A549 (cell line): ENCODE results near the gene KCNMA1. TPM values are rescaled to one million over a fixed set of nuclear protein-coding genes. Genes with fewer than 3 reads are reported as not detected.

ENCODE experiments used
- ATAC-seq, 2 experiments: fragments of 200-7000 bp in 1 of 2; fragments of >200 bp in 1 of 2; cut with Nextera tagmentation in 1 of 2; cut with Tn5 transposase in 1 of 2; 3 replicates each; pipeline versions ENCODE4 v1.8.0 to v1.9.1; 2018 to 2020; ENCODE audit warnings: mild to moderate bottlenecking in 1 of 2, moderate library complexity in 1 of 2
- CTCF ChIA-PET: fragments of 300-600 bp; sonication (Branson Sonifier 250); formaldehyde crosslinking; extraction: SDS; loops from one replicate; lab custom pipeline; 2021; ENCODE audit warnings: antibody characterized with exemption, inconsistent platforms; lab: Yijun Ruan, JAX
- POLR2A ChIA-PET: fragments of 350-600 bp; formaldehyde crosslinking; extraction: SDS; loops from one replicate; lab custom pipeline; 2021; ENCODE audit warnings: antibody characterized with exemption, inconsistent platforms; lab: Yijun Ruan, JAX
- DNase-seq, 2 experiments: peaks; one replicate each; pipeline versions ENCODE4 v3.0.0 to v3.0.0-alpha.2; 2011 to 2016; ENCODE audit warnings: low read depth in 1 of 2, low spot score in 1 of 2
- FAIRE-seq: peaks from 2 replicates; lab custom pipeline; 2011; peaks lifted over from hg19 to GRCh38; lab: Jason Lieb, UNC
- H3K27ac ChIP-seq, 2 experiments: fragments of >200 bp; sonication (Bioruptor Twin); formaldehyde crosslinking; 3 replicates each; pipeline ENCODE4 v1.5.1; 2016 to 2017
- H3K4me1 ChIP-seq: fragments of >200 bp; sonication (Bioruptor Twin); formaldehyde crosslinking; 3 replicates; pipeline ENCODE4 v1.6.1; 2016
- H3K4me2 ChIP-seq: fragments of >200 bp; sonication (Bioruptor Twin); formaldehyde crosslinking; 3 replicates; pipeline ENCODE4 v1.6.1; 2016
- H3K4me3 ChIP-seq: fragments of >200 bp; sonication (Bioruptor Twin); formaldehyde crosslinking; 3 replicates; pipeline ENCODE4 v1.5.1; 2016
- H3K9me3 ChIP-seq: fragments of >200 bp; sonication (Bioruptor Twin); formaldehyde crosslinking; 3 replicates; pipeline ENCODE4 v1.6.1; 2016
- CBX2 ChIP-seq: fragments of 200-600 bp; sonication (generic); IDR thresholded peaks from 2 replicates; pipeline ENCODE4 v1.6.1; 2016; ENCODE audit warnings: low read depth, mild to moderate bottlenecking, borderline replicate concordance
- CHD4 ChIP-seq: fragments of 200-600 bp; sonication (generic); IDR thresholded peaks from 2 replicates; pipeline ENCODE4 v1.6.1; 2016; ENCODE audit warnings: antibody characterized with exemption, mild to moderate bottlenecking, borderline replicate concordance
- EHF ChIP-seq: fragments of 250-450 bp; sonication (Bioruptor Pico); IDR thresholded peaks from 2 replicates; pipeline ENCODE4 v1.5.0; 2020; ENCODE audit warnings: mild to moderate bottlenecking
- EP300 ChIP-seq, 2 experiments: fragments of >200 bp; sonication (Bioruptor Twin); formaldehyde crosslinking; IDR thresholded peaks; 2 replicates in 1 of 2; 3 replicates in 1 of 2; pipeline ENCODE4 v1.6.1; 2016 to 2017
- HEYL ChIP-seq: fragments of 250-450 bp; sonication (Bioruptor Pico); IDR thresholded peaks from 2 replicates; pipeline ENCODE4 v1.8.0; 2021; ENCODE audit warnings: mild to moderate bottlenecking, moderate library complexity
- JUNB ChIP-seq: fragments of >200 bp; sonication (Bioruptor Twin); formaldehyde crosslinking; IDR thresholded peaks from 2 replicates; pipeline ENCODE4 v1.6.1; 2016
- KDM1A ChIP-seq: fragments of 200-600 bp; sonication (generic); IDR thresholded peaks from 2 replicates; pipeline ENCODE4 v1.6.1; 2016; ENCODE audit warnings: low read depth, mild to moderate bottlenecking
- MAFK ChIP-seq: fragments of 450-650 bp; IDR thresholded peaks from 2 replicates; pipeline ENCODE4 v1.6.1; 2014; ENCODE audit not compliant: partially characterized antibody
- MAZ ChIP-seq: fragments of 150-350 bp; IDR thresholded peaks from 2 replicates; pipeline ENCODE4 v1.6.1; 2014; ENCODE audit warnings: antibody characterized with exemption, low read depth, low read length, borderline replicate concordance
- NPAS2 ChIP-seq: fragments of 250-450 bp; sonication (Bioruptor Pico); IDR thresholded peaks from 2 replicates; pipeline ENCODE4 v1.8.0; 2022; ENCODE audit warnings: mild to moderate bottlenecking, moderate library complexity, borderline replicate concordance
- POLR2A ChIP-seq: IDR thresholded peaks from 2 replicates; pipeline ENCODE4 v1.6.1; 2012; ENCODE audit warnings: mild to moderate bottlenecking, low read length
- POLR2AphosphoS2 ChIP-seq: conservative IDR thresholded peaks from 2 replicates; pipeline ENCODE4 v1.6.1; 2012; ENCODE audit warnings: low read length, improper control_type of control experiment, inconsistent platforms
- RARB ChIP-seq: fragments of 250-450 bp; sonication (Bioruptor Pico); IDR thresholded peaks from 2 replicates; pipeline ENCODE4 v1.8.0; 2021; ENCODE audit warnings: mild to moderate bottlenecking, moderate library complexity
- RFX5 ChIP-seq: fragments of 450-650 bp; IDR thresholded peaks from 2 replicates; pipeline ENCODE4 v1.7.1; 2014; ENCODE audit warnings: antibody characterized with exemption, mild to moderate bottlenecking, moderate library complexity
- RNF2 ChIP-seq: fragments of 200-600 bp; sonication (generic); IDR thresholded peaks from 2 replicates; pipeline ENCODE4 v1.6.1; 2016; ENCODE audit warnings: low read depth, mild to moderate bottlenecking, antibody characterized with exemption, moderate library complexity, borderline replicate concordance
- ZFP36 ChIP-seq: fragments of 450-650 bp; IDR thresholded peaks from 2 replicates; pipeline ENCODE4 v1.6.1; 2014; ENCODE audit warnings: borderline replicate concordance; ENCODE audit not compliant: partially characterized antibody
- ZNF302 ChIP-seq: fragments of 250-450 bp; sonication (Bioruptor Pico); IDR thresholded peaks from 2 replicates; pipeline ENCODE4 v1.9.0; 2021; ENCODE audit warnings: inconsistent platforms, mild to moderate bottlenecking, moderate library complexity
- WGBS: methylation state at CpG from one replicate; pipeline ENCODE4 v1.1.6; 2017; ENCODE audit errors: missing lambda C conversion rate; 5-methylcytosine and 5-hydroxymethylcytosine counted together
- polyA plus RNA-seq, 4 experiments: library from polyadenylated mRNA; depleted of rRNA in 3 of 4; stranded (reverse); fragments of >200 nt; fragmentation: RNase III in 1 of 4; extraction: RNeasy Plus Mini Kit Qiagen cat#74134 plus additional on column Dnase treatment in 1 of 4; gene quantifications; 2 replicates in 3 of 4; 3 replicates in 1 of 4; pipeline ENCODE4 v1.2.3, GENCODE V29; 2011 to 2017
- TF ChIP-seq, protein P1 (sequence below): IDR thresholded peaks from 2 replicates; pipeline ENCODE4 v1.6.1; 2012
- TF ChIP-seq, protein P2 (sequence below): fragments of 250-450 bp; sonication (Bioruptor Pico); IDR thresholded peaks from 2 replicates; pipeline ENCODE4 v1.5.0; 2020; ENCODE audit warnings: low read depth, mild to moderate bottlenecking, moderate library complexity
- TF ChIP-seq, protein P3 (sequence below): fragments of >200 bp; sonication (Bioruptor Twin); formaldehyde crosslinking; IDR thresholded peaks from 2 replicates; pipeline ENCODE4 v1.6.1; 2016
- TF ChIP-seq, protein P4 (sequence below): fragments of 150-350 bp; IDR thresholded peaks from 2 replicates; pipeline ENCODE4 v1.6.1; 2014; ENCODE audit warnings: low read depth, mild to moderate bottlenecking, low read length
- TF ChIP-seq, protein P5 (sequence below): IDR thresholded peaks from 2 replicates; pipeline ENCODE4 v1.6.1; 2012
- TF ChIP-seq, protein P6 (sequence below): fragments of 450-650 bp; IDR thresholded peaks from 2 replicates; pipeline ENCODE4 v1.6.1; 2014; ENCODE audit warnings: antibody characterized with exemption
- TF ChIP-seq, protein P7 (sequence below): fragments of 200-600 bp; sonication (generic); IDR thresholded peaks from 2 replicates; pipeline ENCODE4 v1.6.1; 2016; ENCODE audit warnings: antibody characterized with exemption, mild to moderate bottlenecking, moderate library complexity
- TF ChIP-seq, protein P8 (sequence below): fragments of >200 bp; sonication (Bioruptor Twin); formaldehyde crosslinking; IDR thresholded peaks from 3 replicates; pipeline ENCODE4 v1.6.1; 2016

The KCNMA1 gene
- polyA plus RNA-seq, 2 of the 4 experiments (the other 2 are of a cell fraction), result 14.9 to 30.6 TPM

DNA sequence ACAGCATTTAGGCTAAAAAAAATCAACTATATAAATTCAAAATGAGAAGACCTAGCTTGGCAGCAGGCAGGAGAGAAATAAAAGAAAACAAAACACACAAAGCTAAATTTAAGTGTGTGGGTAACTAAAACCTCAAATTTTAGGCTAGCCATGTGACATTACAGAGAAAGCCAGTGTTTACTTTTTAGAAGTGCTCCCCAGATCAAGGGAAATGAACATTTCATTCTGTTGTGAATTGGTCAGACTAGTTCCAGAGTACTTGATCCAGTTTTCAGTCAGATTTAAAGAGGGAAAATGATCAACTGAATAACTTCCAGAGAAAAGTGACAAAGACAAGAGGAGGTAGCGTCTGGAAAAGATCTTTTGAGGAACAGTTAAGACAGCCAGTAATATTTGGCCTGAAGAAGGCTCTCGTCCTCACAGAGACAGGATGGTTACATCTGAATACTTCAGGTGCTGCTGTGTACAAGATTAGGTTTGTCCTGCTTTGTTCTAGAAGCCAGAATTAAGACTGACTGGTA, 563.4 kb downstream of the KCNMA1 start:
- no peak for FAIRE-seq
- CTCF ChIA-PET, result interaction anchor here (0.7 kb wide), 1 partner anchor 390 kb away, joined by 3 read pairs; no protein-coding TSS in a partner anchor
- no peak overlapping the region for H3K27ac ChIP-seq
- no peak overlapping the region for H3K4me2 ChIP-seq
- TF ChIP-seq RNF2, result no peak
- no peak for TF ChIP-seq ZFP36
- no peak for TF ChIP-seq JUNB
- no peak for TF ChIP-seq EP300 (IDR thresholded peaks at IDR 0.05)
- no peak for TF ChIP-seq NPAS2 (CRISPR knock-in tag)
- TF ChIP-seq, protein P1, sequence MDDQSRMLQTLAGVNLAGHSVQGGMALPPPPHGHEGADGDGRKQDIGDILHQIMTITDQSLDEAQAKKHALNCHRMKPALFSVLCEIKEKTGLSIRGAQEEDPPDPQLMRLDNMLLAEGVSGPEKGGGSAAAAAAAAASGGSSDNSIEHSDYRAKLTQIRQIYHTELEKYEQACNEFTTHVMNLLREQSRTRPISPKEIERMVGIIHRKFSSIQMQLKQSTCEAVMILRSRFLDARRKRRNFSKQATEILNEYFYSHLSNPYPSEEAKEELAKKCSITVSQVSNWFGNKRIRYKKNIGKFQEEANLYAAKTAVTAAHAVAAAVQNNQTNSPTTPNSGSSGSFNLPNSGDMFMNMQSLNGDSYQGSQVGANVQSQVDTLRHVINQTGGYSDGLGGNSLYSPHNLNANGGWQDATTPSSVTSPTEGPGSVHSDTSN, result no peak
- TF ChIP-seq, protein P2, sequence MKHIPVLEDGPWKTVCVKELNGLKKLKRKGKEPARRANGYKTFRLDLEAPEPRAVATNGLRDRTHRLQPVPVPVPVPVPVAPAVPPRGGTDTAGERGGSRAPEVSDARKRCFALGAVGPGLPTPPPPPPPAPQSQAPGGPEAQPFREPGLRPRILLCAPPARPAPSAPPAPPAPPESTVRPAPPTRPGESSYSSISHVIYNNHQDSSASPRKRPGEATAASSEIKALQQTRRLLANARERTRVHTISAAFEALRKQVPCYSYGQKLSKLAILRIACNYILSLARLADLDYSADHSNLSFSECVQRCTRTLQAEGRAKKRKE (CRISPR knock-in tag), result no peak
- no peak for TF ChIP-seq EHF (CRISPR knock-in tag)
- no peak for TF ChIP-seq MAFK
- TF ChIP-seq, protein P3, sequence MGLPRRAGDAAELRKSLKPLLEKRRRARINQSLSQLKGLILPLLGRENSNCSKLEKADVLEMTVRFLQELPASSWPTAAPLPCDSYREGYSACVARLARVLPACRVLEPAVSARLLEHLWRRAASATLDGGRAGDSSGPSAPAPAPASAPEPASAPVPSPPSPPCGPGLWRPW, result no peak
- TF ChIP-seq, protein P4, sequence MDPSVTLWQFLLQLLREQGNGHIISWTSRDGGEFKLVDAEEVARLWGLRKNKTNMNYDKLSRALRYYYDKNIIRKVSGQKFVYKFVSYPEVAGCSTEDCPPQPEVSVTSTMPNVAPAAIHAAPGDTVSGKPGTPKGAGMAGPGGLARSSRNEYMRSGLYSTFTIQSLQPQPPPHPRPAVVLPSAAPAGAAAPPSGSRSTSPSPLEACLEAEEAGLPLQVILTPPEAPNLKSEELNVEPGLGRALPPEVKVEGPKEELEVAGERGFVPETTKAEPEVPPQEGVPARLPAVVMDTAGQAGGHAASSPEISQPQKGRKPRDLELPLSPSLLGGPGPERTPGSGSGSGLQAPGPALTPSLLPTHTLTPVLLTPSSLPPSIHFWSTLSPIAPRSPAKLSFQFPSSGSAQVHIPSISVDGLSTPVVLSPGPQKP, result no peak
- TF ChIP-seq ZNF302 (CRISPR knock-in tag), result no peak
- TF ChIP-seq HEYL (CRISPR knock-in tag), result no peak
- TF ChIP-seq RFX5, result no peak
- no peak for TF ChIP-seq KDM1A
- TF ChIP-seq RARB, result no peak
- TF ChIP-seq POLR2AphosphoS2, result no peak
- no peaks in the 10 kb centered on the region for H3K4me1 ChIP-seq
- H3K4me3 ChIP-seq, result no peak overlapping the region
- no peak for DNase-seq
- H3K9me3 ChIP-seq, result no peaks in the 10 kb centered on the region
- POLR2A ChIA-PET, result no interaction called here
- no peak for ATAC-seq
- WGBS, result 62% methylated on average over 2 of the region's 2 CpGs

DNA sequence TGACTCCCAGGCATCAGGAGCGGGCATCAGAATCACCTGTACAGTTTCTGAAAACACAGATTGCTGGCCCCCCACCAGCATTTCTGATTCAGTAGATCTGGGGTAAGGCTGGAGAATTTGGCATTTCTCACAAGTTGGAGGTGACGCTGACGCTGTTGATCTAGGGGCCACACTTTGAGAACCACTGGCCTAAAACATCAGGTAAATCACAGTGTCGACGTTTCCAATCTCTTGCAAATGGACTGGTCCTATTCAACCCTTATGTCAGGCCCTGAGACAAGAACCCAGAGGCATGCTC, 564.0 kb downstream of the KCNMA1 start:
- WGBS, result 78% methylated on average over 5 of the region's 5 CpGs
- FAIRE-seq, result no peak
- H3K4me2 ChIP-seq, result no peak overlapping the region
- no peak for DNase-seq
- no peaks in the 10 kb centered on the region for H3K4me1 ChIP-seq
- ChIA-PET CTCF (interaction anchor here (0.7 kb wide), 1 partner anchor 390 kb away, joined by 3 read pairs; no protein-coding TSS in a partner anchor), POLR2A (no interaction called here)
- no peaks in the 10 kb centered on the region for H3K9me3 ChIP-seq
- H3K4me3 ChIP-seq, result no peak overlapping the region
- H3K27ac ChIP-seq, result no peak overlapping the region
- no peak for ATAC-seq
- no peak for TF ChIP-seq KDM1A
- TF ChIP-seq, protein P5, sequence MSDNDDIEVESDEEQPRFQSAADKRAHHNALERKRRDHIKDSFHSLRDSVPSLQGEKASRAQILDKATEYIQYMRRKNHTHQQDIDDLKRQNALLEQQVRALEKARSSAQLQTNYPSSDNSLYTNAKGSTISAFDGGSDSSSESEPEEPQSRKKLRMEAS, result no peak
- TF ChIP-seq, protein P6, sequence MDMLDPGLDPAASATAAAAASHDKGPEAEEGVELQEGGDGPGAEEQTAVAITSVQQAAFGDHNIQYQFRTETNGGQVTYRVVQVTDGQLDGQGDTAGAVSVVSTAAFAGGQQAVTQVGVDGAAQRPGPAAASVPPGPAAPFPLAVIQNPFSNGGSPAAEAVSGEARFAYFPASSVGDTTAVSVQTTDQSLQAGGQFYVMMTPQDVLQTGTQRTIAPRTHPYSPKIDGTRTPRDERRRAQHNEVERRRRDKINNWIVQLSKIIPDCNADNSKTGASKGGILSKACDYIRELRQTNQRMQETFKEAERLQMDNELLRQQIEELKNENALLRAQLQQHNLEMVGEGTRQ, result no peak
- no peak for TF ChIP-seq POLR2A
- TF ChIP-seq CBX2, result no peak
- no peak for TF ChIP-seq RNF2
- TF ChIP-seq MAZ, result no peak
- TF ChIP-seq CHD4, result no peak
- TF ChIP-seq, protein P7, sequence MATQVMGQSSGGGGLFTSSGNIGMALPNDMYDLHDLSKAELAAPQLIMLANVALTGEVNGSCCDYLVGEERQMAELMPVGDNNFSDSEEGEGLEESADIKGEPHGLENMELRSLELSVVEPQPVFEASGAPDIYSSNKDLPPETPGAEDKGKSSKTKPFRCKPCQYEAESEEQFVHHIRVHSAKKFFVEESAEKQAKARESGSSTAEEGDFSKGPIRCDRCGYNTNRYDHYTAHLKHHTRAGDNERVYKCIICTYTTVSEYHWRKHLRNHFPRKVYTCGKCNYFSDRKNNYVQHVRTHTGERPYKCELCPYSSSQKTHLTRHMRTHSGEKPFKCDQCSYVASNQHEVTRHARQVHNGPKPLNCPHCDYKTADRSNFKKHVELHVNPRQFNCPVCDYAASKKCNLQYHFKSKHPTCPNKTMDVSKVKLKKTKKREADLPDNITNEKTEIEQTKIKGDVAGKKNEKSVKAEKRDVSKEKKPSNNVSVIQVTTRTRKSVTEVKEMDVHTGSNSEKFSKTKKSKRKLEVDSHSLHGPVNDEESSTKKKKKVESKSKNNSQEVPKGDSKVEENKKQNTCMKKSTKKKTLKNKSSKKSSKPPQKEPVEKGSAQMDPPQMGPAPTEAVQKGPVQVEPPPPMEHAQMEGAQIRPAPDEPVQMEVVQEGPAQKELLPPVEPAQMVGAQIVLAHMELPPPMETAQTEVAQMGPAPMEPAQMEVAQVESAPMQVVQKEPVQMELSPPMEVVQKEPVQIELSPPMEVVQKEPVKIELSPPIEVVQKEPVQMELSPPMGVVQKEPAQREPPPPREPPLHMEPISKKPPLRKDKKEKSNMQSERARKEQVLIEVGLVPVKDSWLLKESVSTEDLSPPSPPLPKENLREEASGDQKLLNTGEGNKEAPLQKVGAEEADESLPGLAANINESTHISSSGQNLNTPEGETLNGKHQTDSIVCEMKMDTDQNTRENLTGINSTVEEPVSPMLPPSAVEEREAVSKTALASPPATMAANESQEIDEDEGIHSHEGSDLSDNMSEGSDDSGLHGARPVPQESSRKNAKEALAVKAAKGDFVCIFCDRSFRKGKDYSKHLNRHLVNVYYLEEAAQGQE, result no peak
- TF ChIP-seq, protein P4, result no peak
- TF ChIP-seq, protein P1, result no peak
- TF ChIP-seq, protein P8, sequence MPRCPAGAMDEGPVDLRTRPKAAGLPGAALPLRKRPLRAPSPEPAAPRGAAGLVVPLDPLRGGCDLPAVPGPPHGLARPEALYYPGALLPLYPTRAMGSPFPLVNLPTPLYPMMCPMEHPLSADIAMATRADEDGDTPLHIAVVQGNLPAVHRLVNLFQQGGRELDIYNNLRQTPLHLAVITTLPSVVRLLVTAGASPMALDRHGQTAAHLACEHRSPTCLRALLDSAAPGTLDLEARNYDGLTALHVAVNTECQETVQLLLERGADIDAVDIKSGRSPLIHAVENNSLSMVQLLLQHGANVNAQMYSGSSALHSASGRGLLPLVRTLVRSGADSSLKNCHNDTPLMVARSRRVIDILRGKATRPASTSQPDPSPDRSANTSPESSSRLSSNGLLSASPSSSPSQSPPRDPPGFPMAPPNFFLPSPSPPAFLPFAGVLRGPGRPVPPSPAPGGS, result no peak
